ENCODE data around the gene OFD1.

OFD1 gene

DNA sequence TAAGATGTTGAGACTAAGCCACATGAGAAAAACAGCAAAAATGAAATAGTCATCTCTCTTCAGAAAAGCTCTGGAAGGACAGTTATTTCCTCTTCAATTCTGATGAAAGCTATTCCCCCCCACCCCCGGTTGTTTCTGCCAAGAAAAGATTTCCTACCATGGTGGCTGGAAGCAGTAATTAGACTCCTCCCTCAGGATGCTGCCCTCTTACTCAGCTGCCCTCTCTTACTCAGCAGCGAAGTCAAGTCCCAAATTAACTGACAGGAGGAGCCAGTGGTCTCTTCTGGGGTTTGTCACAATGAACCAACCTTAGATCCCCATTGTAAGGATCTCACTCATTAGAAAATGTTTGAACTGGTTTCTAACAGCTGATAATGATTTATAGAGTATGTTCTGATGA, 44.4 kb downstream of the OFD1 start:
- TF ChIP-seq CTCF (IDR thresholded peaks at IDR 0.05; ENCODE audit: low read depth, low read length) = no peak

DNA sequence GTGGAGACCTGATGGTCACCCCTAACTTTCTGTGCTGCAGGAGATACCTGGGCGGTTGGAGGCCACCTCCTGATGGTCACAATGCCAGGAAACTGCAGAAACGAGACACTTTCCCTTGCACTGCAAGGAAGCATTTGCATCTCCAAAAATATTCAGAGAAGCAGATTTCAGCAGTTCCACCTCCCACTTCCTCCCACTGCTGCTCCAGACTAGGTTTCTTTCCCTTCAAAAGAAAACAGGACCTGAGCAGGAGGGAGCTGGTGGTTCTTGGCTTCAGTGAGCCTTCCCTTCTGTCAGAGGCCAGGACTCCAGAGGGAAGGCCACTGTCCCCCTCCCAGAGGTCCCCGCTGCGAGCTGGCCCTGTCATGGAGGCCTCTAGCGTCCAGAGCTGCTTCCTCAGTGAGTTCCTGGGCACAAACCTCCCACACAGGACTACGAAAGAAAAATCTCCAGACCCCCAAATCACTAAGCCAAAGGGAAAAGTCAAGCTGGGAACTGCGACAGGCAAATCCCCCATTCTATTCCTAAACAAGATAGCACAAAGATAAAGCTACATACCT, 46.4 kb downstream of the OFD1 start:
- TF ChIP-seq CTCF (IDR thresholded peaks at IDR 0.05; ENCODE audit: low read depth, low read length) = no peak
- H3K4me3 ChIP-seq (ENCODE audit: low read depth, low read length) = no peak overlapping the region

More for the DNA sequence above, 44.4 kb downstream of the OFD1 start:
- no peak overlapping the region for H3K4me3 ChIP-seq (ENCODE audit: low read depth, low read length)

DNA sequence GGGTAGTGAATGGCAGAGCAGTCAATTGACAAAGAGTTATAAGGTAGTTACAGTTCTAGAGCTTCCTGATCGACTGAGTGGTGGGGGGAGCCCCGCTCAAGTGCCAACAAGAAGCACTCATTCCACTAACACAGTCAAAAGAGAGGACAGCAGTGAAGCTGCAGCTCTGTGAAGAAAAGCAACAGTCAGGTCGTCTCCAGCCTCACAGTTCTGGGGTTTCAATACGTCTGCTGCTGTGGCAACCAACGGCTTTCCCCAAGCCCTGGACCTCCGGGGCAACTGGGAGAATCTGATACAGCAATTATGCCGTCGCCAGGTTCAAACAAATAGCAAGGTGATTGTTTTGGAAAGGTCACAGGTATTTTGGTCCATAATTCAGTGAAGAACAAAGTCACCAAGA, 51.5 kb downstream of the OFD1 start:
- TF ChIP-seq CTCF (IDR thresholded peaks at IDR 0.05; ENCODE audit: low read depth, low read length) = no peak
- no peak overlapping the region for H3K4me3 ChIP-seq (ENCODE audit: low read depth, low read length)

GRCh38 chrX:13790206-13791131, 55.9 kb downstream of the OFD1 start:
- no peak for TF ChIP-seq CTCF (IDR thresholded peaks at IDR 0.05; ENCODE audit: low read depth, low read length)
- no peak overlapping the region for H3K4me3 ChIP-seq (ENCODE audit: low read depth, low read length)

GRCh38 chrX:13791145-13791544, 56.6 kb downstream of the OFD1 start:
- no peak for TF ChIP-seq CTCF (IDR thresholded peaks at IDR 0.05; ENCODE audit: low read depth, low read length)
- H3K4me3 ChIP-seq (ENCODE audit: low read depth, low read length) = no peak overlapping the region

- no peak overlapping the region for H3K4me3 ChIP-seq (ENCODE audit: low read depth, low read length)
- no peak for TF ChIP-seq CTCF (IDR thresholded peaks at IDR 0.05; ENCODE audit: low read depth, low read length)
Measured at GRCh38 chrX:13791559-13791958, 57.0 kb downstream of the OFD1 start.

DNA sequence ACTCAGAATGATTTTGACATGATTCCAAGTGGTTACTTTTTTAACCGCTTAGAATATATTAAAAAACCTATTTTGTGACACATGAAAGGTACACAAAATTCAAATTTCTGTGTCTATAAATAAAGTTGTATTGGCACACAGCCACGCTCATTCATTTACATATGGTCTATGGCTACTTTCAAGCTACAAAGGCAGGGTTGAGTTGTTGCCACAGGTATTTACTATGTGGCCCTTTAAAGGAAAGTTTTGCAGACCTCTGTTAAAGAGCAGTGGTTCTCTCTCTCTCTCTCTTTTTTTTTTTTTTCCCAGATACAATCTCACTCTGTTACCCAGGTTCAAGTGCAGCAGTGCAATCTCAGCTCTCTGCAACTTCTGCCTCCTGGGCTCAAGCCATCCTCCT, 59.3 kb downstream of the OFD1 start:
- H3K4me3 ChIP-seq (ENCODE audit: low read depth, low read length) = no peak overlapping the region
- no peak for TF ChIP-seq CTCF (IDR thresholded peaks at IDR 0.05; ENCODE audit: low read depth, low read length)

Measured in WI38 (cell line).